H9 (cell line): ENCODE measurements around the gene CAPN12. TPM values are rescaled to one million over a fixed set of nuclear protein-coding genes. Genes with fewer than 3 reads are reported as not detected.

Experiments
- DNase-seq: peaks from one replicate; pipeline ENCODE4 v3.0.0-alpha.2; 2017
- H2AFZ ChIP-seq: one replicate; pipeline ENCODE4 v1.6.1; 2013; ENCODE audit warnings: mild to moderate bottlenecking, low read length, control low read depth, moderate library complexity
- H2AK5ac ChIP-seq: 2 replicates; pipeline ENCODE4 v1.6.1; 2013; ENCODE audit warnings: low read length, control low read depth, mixed read lengths; ENCODE audit not compliant: insufficient read length
- H2BK120ac ChIP-seq: one replicate; pipeline ENCODE4 v1.6.1; 2013; ENCODE audit warnings: low read depth, mild to moderate bottlenecking, low read length, control low read depth, inconsistent platforms; ENCODE audit not compliant: poor library complexity, severe bottlenecking
- H2BK12ac ChIP-seq: 2 replicates; pipeline ENCODE4 v1.6.1; 2013; ENCODE audit warnings: low read length, control low read depth, mixed read lengths, low read depth; ENCODE audit not compliant: insufficient read length
- H2BK15ac ChIP-seq: 2 replicates; pipeline ENCODE4 v1.6.1; 2013; ENCODE audit warnings: low read depth, low read length, control low read depth
- H2BK20ac ChIP-seq: one replicate; pipeline ENCODE4 v1.6.1; 2013; ENCODE audit warnings: low read depth, mild to moderate bottlenecking, low read length, control low read depth, inconsistent platforms; ENCODE audit not compliant: poor library complexity, severe bottlenecking
- H2BK5ac ChIP-seq: 2 replicates; pipeline ENCODE4 v1.6.1; 2013; ENCODE audit warnings: low read length, control low read depth, mixed read lengths; ENCODE audit not compliant: insufficient read length
- H3K14ac ChIP-seq: 2 replicates; pipeline ENCODE4 v1.6.1; 2013; ENCODE audit warnings: low read length, control low read depth; ENCODE audit not compliant: insufficient read depth
- H3K18ac ChIP-seq: 2 replicates; pipeline ENCODE4 v1.6.1; 2013; ENCODE audit warnings: low read depth, mild to moderate bottlenecking, mixed read lengths, low read length, control low read depth; ENCODE audit not compliant: insufficient read length
- H3K23ac ChIP-seq: 2 replicates; pipeline ENCODE4 v1.6.1; 2013; ENCODE audit warnings: low read length, control low read depth, mixed read lengths, low read depth; ENCODE audit not compliant: insufficient read length
- H3K23me2 ChIP-seq: 2 replicates; pipeline ENCODE4 v1.6.1; 2013; ENCODE audit warnings: low read depth, mild to moderate bottlenecking, mixed read lengths, low read length, control low read depth; ENCODE audit not compliant: insufficient read length, poor library complexity, severe bottlenecking
- H3K27ac ChIP-seq: 2 replicates; pipeline ENCODE4 v1.5.1; 2013; ENCODE audit warnings: low read length, control low read depth, mixed read lengths, low read depth; ENCODE audit not compliant: insufficient read length
- H3K27me3 ChIP-seq: 2 replicates; pipeline ENCODE4 v1.6.1; 2013; ENCODE audit warnings: low read length, control low read depth, inconsistent platforms; ENCODE audit not compliant: insufficient read depth
- H3K4ac ChIP-seq: 2 replicates; pipeline ENCODE4 v1.6.1; 2013; ENCODE audit warnings: low read depth, mild to moderate bottlenecking, control low read depth, inconsistent platforms, low read length, moderate library complexity
- H3K4me1 ChIP-seq: 2 replicates; pipeline ENCODE4 v1.6.1; 2013; ENCODE audit warnings: low read length, control low read depth, inconsistent platforms; ENCODE audit not compliant: insufficient read depth
- H3K4me2 ChIP-seq: 2 replicates; pipeline ENCODE4 v1.6.1; 2013; ENCODE audit warnings: low read length, control low read depth, mixed read lengths; ENCODE audit not compliant: insufficient read length, insufficient read depth
- H3K56ac ChIP-seq: 2 replicates; pipeline ENCODE4 v1.6.1; 2013; ENCODE audit warnings: low read depth, mild to moderate bottlenecking, mixed read lengths, low read length, control low read depth; ENCODE audit not compliant: insufficient read length
- H3K79me1 ChIP-seq: 2 replicates; pipeline ENCODE4 v1.6.1; 2013; ENCODE audit warnings: low read depth, mild to moderate bottlenecking, moderate library complexity, low read length, control low read depth, inconsistent platforms; ENCODE audit not compliant: insufficient read depth, poor library complexity, severe bottlenecking
- H3K79me2 ChIP-seq: 2 replicates; pipeline ENCODE4 v1.6.1; 2013; ENCODE audit warnings: low read length, control low read depth, inconsistent platforms; ENCODE audit not compliant: insufficient read depth
- H3K9ac ChIP-seq: 2 replicates; pipeline ENCODE4 v1.6.1; 2013; ENCODE audit warnings: low read length, control low read depth, mixed read lengths; ENCODE audit not compliant: insufficient read length; ENCODE audit errors: extremely low read depth
- H3K9me3 ChIP-seq: one replicate; pipeline ENCODE4 v1.6.1; 2013; ENCODE audit warnings: low read depth, low read length, inconsistent platforms; ENCODE audit not compliant: control insufficient read depth
- H3T11ph ChIP-seq: one replicate; pipeline ENCODE4 v1.6.1; 2013; ENCODE audit warnings: mild to moderate bottlenecking, low read length, control low read depth, inconsistent platforms
- H4K20me1 ChIP-seq: one replicate; pipeline ENCODE4 v1.6.1; 2013; ENCODE audit not compliant: control insufficient read depth, insufficient read length, insufficient read depth
- H4K5ac ChIP-seq: 2 replicates; pipeline ENCODE4 v1.6.1; 2013; ENCODE audit warnings: low read depth, mild to moderate bottlenecking, mixed read lengths, low read length, control low read depth; ENCODE audit not compliant: insufficient read length
- H4K8ac ChIP-seq: replicated peaks from 2 replicates; pipeline ENCODE4 v1.6.1; 2013; ENCODE audit warnings: low read length, control low read depth, mixed read lengths, low read depth; ENCODE audit not compliant: insufficient read length
- H4K91ac ChIP-seq: 2 replicates; pipeline ENCODE4 v1.6.1; 2013; ENCODE audit warnings: low read depth, mild to moderate bottlenecking, moderate library complexity, mixed read lengths, low read length, control low read depth; ENCODE audit not compliant: insufficient read length
- H3K27ac Mint-ChIP-seq, 3 experiments: 2 replicates in 2 of 3; 3 replicates in 1 of 3; pipeline ENCODE4 v1.8.0; 2020 to 2021; ENCODE audit warnings: mixed read lengths in 3 of 3, mild to moderate bottlenecking in 1 of 3, moderate library complexity in 1 of 3
- H3K27me3 Mint-ChIP-seq: 2 replicates; pipeline ENCODE4 v1.8.0; 2021; ENCODE audit warnings: low read depth, mild to moderate bottlenecking, moderate library complexity, mixed read lengths
- H3K36me3 Mint-ChIP-seq, 3 experiments: 2 replicates in 2 of 3; 3 replicates in 1 of 3; pipeline ENCODE4 v1.8.0; 2020 to 2021; ENCODE audit warnings: low read depth in 3 of 3, mixed read lengths in 3 of 3; ENCODE audit not compliant: insufficient read depth in 1 of 3
- H3K4me1 Mint-ChIP-seq, 2 experiments: 2 replicates each; pipeline ENCODE4 v1.8.0; 2020; ENCODE audit warnings: mixed read lengths in 2 of 2
- H3K4me3 Mint-ChIP-seq, 2 experiments: 2 replicates in 1 of 2; 3 replicates in 1 of 2; pipeline ENCODE4 v1.8.0; 2020 to 2021; ENCODE audit warnings: mild to moderate bottlenecking in 2 of 2, mixed read lengths in 2 of 2, moderate library complexity in 1 of 2
- H3K9me3 Mint-ChIP-seq, 2 experiments: 2 replicates in 1 of 2; 3 replicates in 1 of 2; pipeline ENCODE4 v1.8.0; 2020; ENCODE audit warnings: mild to moderate bottlenecking in 2 of 2, mixed read lengths in 2 of 2, moderate library complexity in 1 of 2
- WGBS: extraction: QIAGEN DNeasy Blood & Tissue Kit; methylation state at CpG from one replicate; pipeline ENCODE4 v1.1.7; 2013; ENCODE audit warnings: missing lambda C conversion rate, low lambda C conversion rate, mixed read lengths; ENCODE audit not compliant: insufficient read length; ENCODE audit errors: extremely low coverage; 5-methylcytosine and 5-hydroxymethylcytosine counted together
- total RNA-seq: library from RNA; stranded (reverse); gene quantifications from 2 replicates; pipeline ENCODE4 v1.2.1, GENCODE V29; 2021
- TF ChIP-seq, protein P1 (sequence below): fragments of 200-600 bp; sonication (generic); conservative IDR thresholded peaks from 3 replicates; pipeline ENCODE4 v1.8.0; 2021; ENCODE audit warnings: antibody characterized with exemption, mild to moderate bottlenecking

CAPN12 gene
- total RNA-seq, 1 experiment from 2014 or later: 10.5 TPM

DNA sequence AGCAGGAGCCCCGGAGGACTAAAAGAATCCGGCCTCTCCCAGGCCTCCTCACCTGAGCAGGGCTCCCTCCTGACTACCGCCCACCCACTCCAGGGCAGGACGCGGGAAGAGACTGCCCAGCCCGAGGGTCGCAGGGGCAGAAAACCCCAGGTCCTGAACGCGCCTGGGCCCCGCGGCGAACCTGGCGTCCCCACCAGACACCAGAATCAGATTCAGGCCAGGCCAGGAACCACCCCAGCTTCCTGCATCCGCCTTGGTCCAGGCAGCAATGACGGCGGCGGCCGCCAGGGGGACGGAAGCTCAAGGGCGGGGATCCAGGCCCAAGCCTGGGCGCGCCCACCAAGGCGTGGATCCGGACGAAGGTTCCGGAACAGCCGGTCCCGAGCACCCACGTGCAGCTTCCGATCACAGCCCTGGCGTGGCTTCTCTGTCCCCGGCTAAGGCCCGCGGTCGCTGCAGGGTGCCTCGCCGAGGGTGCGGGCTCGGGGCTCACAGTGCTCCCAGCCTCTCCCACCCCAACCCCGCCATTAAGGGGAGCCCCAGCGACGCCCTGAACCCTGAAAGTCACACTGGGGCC is 25.4 kb upstream of the CAPN12 start:
- Histone ChIP-seq H3K79me1 (no peaks in the 10 kb centered on the region), H3K9me3 (no peaks in the 10 kb centered on the region), H2BK12ac (peak overlapping the region; percentile 67), H4K5ac (no peak overlapping the region), H3K18ac (peak overlapping the region; percentile 96), H4K91ac (no peak overlapping the region), H2BK15ac (no peak overlapping the region), H4K20me1 (no peaks in the 10 kb centered on the region), H3T11ph (no peak overlapping the region), H3K27ac (no peak overlapping the region), H4K8ac (peak overlapping the region; percentile 84), H2AFZ (peak overlapping the region; percentile 75), H3K23ac (no peak overlapping the region), H3K56ac (no peak overlapping the region), H2BK5ac (no peak overlapping the region), H3K14ac (peak overlapping the region; percentile 85), H3K27me3 (no peaks in the 10 kb centered on the region), H3K4me2 (peak overlapping the region; percentile 17), H3K79me2 (no peaks in the 10 kb centered on the region), H3K9ac (no peak overlapping the region), H2AK5ac (no peak overlapping the region), H3K23me2 (peaks cover 4% of the 10 kb centered on the region), H3K4ac (no peak overlapping the region), H3K4me1 (peaks cover 4% of the 10 kb centered on the region; the same call in 1 of the 2 replicates), H2BK20ac (no peak overlapping the region), H2BK120ac (no peak overlapping the region)
- Mint-ChIP-seq H3K4me1 (peaks cover 0 to 10% of the 10 kb centered on the region in 2 experiments; a peak in 2 of 4 replicates), H3K27me3 (peaks cover 7% of the 10 kb centered on the region; the same call in 1 of the 2 replicates), H3K4me3 (peak overlapping the region in 1 of 2 experiments; percentile 1; a peak in 3 of 5 replicates), H3K36me3 (no peaks in the 10 kb centered on the region), H3K9me3 (no peaks in the 10 kb centered on the region; a peak in 1 of 5 replicates), H3K27ac (no peak overlapping the region)
- DNase-seq: peak; percentile 85
- no CpG with 5 or more reads among the region's 42 CpGs for WGBS
- TF ChIP-seq, protein P1, sequence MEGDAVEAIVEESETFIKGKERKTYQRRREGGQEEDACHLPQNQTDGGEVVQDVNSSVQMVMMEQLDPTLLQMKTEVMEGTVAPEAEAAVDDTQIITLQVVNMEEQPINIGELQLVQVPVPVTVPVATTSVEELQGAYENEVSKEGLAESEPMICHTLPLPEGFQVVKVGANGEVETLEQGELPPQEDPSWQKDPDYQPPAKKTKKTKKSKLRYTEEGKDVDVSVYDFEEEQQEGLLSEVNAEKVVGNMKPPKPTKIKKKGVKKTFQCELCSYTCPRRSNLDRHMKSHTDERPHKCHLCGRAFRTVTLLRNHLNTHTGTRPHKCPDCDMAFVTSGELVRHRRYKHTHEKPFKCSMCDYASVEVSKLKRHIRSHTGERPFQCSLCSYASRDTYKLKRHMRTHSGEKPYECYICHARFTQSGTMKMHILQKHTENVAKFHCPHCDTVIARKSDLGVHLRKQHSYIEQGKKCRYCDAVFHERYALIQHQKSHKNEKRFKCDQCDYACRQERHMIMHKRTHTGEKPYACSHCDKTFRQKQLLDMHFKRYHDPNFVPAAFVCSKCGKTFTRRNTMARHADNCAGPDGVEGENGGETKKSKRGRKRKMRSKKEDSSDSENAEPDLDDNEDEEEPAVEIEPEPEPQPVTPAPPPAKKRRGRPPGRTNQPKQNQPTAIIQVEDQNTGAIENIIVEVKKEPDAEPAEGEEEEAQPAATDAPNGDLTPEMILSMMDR: peak; percentile 93
